Measurements from ENCODE around the gene CFAP57.
"Not testable (repeated sequence)": the region's sequence is repeated elsewhere in the genome, so short reads cannot be mapped to it uniquely, and the experiment has no call there.

Gene CFAP57

GRCh38 chr1:43174873-43175272, 2.7 kb downstream of the CFAP57 start:
- no peak for DNase-seq

- DNase-seq = no peak
Measured at GRCh38 chr1:43177691-43178090, 5.6 kb downstream of the CFAP57 start.

GRCh38 chr1:43184388-43184787, 12.3 kb downstream of the CFAP57 start:
- DNase-seq = no peak

- no peak for DNase-seq
Measured at GRCh38 chr1:43184995-43185394, 12.9 kb downstream of the CFAP57 start.

DNA sequence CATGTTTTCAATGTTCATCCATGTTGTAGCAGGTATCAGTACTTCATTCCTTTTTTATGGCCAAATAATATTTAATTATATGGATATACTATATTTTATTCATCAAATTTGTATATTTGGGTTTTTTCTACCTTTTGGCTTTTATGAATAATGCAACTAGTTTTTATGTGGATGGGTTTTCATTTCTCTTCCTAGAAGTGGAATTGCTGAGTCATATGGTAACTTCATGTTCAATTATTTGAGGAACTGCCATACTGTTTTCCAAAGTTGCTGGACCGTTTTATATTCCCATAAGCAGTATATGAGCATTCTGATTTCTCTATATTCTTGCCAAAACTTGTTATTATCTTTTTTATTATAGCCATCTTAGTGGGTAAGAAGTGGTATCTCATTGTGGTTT, 16.0 kb downstream of the CFAP57 start:
- no peak for DNase-seq

DNA sequence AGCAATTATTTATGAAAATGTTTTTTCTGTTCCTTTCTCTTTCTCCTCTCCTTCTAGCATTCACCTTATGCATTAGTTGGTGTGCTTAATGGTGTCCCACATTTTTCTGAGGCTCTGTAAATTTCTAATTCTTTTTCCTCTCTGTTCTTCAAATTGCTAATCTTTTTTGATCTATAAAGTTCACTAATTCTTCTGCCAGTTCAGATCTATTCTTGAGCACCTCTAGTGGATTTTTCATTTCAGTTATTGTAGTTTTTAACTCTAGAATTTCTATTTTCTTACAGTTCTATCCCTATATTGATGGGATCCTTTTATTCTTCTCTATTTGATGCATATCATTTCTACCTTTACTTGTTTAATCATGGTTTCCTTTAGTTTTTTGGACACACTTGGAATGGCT, 22.4 kb downstream of the CFAP57 start:
- no peak for DNase-seq

- no peak for DNase-seq
Measured at GRCh38 chr1:43197343-43198127, 25.4 kb downstream of the CFAP57 start.

GRCh38 chr1:43199093-43199726, 27.1 kb downstream of the CFAP57 start:
- no peak for DNase-seq

DNA sequence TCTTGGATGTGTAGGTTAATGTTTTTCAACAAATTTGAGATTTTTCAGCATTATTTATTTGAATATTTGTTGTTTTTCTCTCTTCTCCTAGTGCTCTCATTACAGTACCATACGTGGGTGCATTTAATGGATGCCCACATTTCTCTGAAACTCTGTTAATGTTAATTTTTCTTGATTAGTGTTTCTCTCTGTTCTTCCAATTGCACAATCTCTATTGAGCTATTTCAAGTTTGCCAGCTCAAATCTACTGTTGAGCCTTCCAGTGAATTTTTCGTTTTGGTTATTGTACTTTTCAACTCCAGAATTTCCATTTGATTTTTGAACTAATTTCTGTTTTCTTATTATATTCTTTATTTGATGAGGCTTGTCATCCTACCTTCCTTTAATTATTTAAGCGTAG, 31.7 kb downstream of the CFAP57 start:
- DNase-seq = no peak

- DNase-seq = no peak
Measured at GRCh38 chr1:43204394-43204793, 32.3 kb downstream of the CFAP57 start.

GRCh38 chr1:43205671-43206070, 33.5 kb downstream of the CFAP57 start:
- no peak for DNase-seq

GRCh38 chr1:43206600-43207228, 34.6 kb downstream of the CFAP57 start:
- no peak for DNase-seq

- DNase-seq = no peak
Measured at GRCh38 chr1:43207229-43207853, 35.2 kb downstream of the CFAP57 start.

- not testable (repeated sequence) for DNase-seq
Measured at GRCh38 chr1:43208277-43208676, 36.1 kb downstream of the CFAP57 start.

GRCh38 chr1:43214501-43215444, 42.6 kb downstream of the CFAP57 start:
- no peak for DNase-seq

GRCh38 chr1:43217747-43218146, 45.6 kb downstream of the CFAP57 start:
- DNase-seq = no peak

- no peak for DNase-seq
Measured at GRCh38 chr1:43220905-43221778, 49.0 kb downstream of the CFAP57 start.

DNA sequence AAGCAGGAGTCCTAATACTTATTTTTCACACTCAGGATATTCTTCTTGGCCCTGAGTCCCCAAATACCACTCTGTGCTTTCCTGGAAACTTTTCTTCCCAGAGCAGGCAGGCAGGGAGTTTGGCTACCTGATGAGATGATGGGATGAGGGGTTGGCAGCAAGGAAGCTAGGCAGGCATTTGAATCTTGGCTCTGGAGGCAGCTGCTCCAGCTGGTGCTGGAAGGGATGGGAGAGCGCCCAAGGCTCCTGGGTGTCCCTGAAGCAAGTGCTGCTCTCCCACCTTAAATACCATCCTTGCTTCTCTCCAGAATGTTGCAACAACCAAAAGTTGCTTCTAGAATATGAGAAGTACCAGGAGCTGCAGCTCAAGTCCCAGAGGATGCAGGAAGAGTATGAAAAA, 49.7 kb downstream of the CFAP57 start:
- DNase-seq = no peak

GRCh38 chr1:43222879-43223278, 50.7 kb downstream of the CFAP57 start:
- DNase-seq = no peak

DNA sequence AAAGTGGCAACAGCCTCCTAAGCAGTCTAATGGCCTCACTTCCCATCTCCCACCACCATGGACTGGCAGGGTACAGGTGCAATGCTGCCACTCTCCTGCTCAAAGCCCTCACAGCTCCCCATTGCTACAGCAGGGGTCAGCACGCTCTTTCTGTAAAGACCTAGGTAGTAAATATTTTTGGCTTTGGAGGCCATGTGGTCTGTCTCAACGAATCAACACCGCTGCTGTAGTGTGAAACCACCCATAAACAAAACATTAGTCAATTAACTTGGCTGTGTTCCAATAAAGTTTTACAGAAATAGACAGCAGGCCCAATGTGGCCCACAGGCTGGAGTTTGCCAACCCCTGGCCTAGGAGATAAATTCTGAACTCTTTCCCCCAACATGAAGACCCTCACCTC, 53.0 kb downstream of the CFAP57 start:
- no peak for DNase-seq

GRCh38 chr1:43227143-43227764, 55.1 kb downstream of the CFAP57 start:
- peak; percentile 75 for DNase-seq
